ENCODE results near the gene GTF2F2.
A peak's percentile ranks its signal among the peaks of the same experiment; 100 is the strongest.
"Not testable (repeated sequence)": the region's sequence is repeated elsewhere in the genome, so short reads cannot be mapped to it uniquely, and the experiment has no call there.

Gene GTF2F2

DNA sequence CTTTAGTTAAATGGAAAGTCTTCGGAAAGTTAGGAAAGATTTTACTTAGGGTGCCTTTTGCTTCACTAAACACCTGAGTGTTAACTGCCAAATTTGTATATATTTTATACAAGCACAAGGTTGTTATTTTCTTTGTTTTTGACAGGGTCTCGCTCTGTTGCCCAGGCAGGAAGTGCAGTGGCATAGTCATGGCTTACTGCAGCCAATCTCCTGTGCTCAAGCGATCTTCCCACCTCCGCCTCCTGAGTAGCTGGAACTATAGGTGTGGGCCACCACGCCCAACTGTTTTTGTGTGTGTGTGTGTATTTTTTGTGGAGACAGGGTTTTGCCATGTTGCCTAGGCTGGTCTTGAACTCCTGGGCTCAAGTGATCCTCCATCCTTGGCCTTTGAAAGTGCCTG lies 64.4 kb downstream of the GTF2F2 start:
- DNase-seq (ENCODE audit: low spot score): no peak
- TF ChIP-seq, protein P1, sequence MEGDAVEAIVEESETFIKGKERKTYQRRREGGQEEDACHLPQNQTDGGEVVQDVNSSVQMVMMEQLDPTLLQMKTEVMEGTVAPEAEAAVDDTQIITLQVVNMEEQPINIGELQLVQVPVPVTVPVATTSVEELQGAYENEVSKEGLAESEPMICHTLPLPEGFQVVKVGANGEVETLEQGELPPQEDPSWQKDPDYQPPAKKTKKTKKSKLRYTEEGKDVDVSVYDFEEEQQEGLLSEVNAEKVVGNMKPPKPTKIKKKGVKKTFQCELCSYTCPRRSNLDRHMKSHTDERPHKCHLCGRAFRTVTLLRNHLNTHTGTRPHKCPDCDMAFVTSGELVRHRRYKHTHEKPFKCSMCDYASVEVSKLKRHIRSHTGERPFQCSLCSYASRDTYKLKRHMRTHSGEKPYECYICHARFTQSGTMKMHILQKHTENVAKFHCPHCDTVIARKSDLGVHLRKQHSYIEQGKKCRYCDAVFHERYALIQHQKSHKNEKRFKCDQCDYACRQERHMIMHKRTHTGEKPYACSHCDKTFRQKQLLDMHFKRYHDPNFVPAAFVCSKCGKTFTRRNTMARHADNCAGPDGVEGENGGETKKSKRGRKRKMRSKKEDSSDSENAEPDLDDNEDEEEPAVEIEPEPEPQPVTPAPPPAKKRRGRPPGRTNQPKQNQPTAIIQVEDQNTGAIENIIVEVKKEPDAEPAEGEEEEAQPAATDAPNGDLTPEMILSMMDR (conservative IDR thresholded peaks at IDR 0.05; ENCODE audit: low read depth): no peak
- ChIA-PET CTCF (interaction anchor here (0.7 to 1.2 kb wide), 2 partner anchors 15 to 18 kb away, joined by 3 to 6 read pairs; no protein-coding TSS in a partner anchor), POLR2A (ENCODE audit: low non-redundant PET) (no interaction called here)
- peak overlapping the region; percentile 51 for H3K27ac ChIP-seq

GRCh38 chr13:45185286-45185685 lies 65.0 kb downstream of the GTF2F2 start:
- POLR2A ChIA-PET (ENCODE audit: low non-redundant PET): no interaction called here
- DNase-seq (ENCODE audit: low spot score): no peak
- TF ChIP-seq, protein P1 (conservative IDR thresholded peaks at IDR 0.05; ENCODE audit: low read depth): no peak
- CTCF ChIA-PET: interaction anchor here (0.7 to 1.2 kb wide), 2 partner anchors 14 to 17 kb away, joined by 3 to 6 read pairs; no protein-coding TSS in a partner anchor
- no peak overlapping the region for H3K27ac ChIP-seq

DNA sequence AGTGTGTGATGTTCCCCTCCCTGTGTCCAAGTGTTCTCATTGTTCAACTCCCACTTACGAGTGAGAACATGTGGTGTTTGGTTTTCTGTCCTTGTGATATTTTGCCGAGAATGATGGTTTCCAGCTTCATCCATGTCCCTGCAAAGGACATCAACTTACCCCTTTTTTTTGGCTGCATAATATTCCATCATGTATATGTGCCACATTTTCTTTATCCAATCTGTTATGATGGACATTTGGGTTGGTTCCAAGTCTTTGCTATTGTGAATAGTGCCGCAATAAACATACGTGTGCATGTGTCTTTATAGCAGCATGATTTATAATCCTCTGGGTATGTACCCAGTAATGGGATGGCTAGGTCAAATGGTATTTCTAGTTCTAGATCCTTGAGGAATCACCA lies 68.8 kb downstream of the GTF2F2 start:
- POLR2A ChIA-PET (ENCODE audit: low non-redundant PET); DNase-seq (ENCODE audit: low spot score); H3K27ac ChIP-seq; CTCF ChIA-PET: not testable (repeated sequence)

DNA sequence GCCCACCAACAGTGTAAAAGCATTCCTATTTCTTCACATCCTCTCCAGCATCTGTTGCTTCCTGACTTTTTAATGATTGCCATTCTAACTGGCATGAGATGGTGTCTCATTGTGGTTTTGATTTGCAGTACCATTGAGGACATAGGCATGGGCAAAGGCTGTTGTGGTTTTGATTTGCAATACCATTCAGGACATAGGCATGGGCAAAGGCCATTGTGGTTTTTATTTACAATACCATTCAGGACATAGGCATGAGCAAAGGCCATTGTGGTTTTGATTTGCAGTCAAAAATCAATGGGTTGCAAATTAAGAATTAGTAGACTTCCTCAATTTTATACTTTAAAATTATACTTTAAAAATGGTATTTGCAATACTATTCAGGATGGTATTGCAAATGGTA lies 69.2 kb downstream of the GTF2F2 start:
- H3K27ac ChIP-seq; POLR2A ChIA-PET (ENCODE audit: low non-redundant PET); CTCF ChIA-PET; DNase-seq (ENCODE audit: low spot score): not testable (repeated sequence)

GRCh38 chr13:45191874-45192273 lies 71.6 kb downstream of the GTF2F2 start:
- DNase-seq (ENCODE audit: low spot score): no peak
- ChIA-PET CTCF (interaction anchor here (1.1 kb wide), 1 partner anchor 9 kb away, joined by 4 read pairs; the partner anchor contains the start of gene KCTD4), POLR2A (ENCODE audit: low non-redundant PET) (no interaction called here)
- TF ChIP-seq, protein P1 (conservative IDR thresholded peaks at IDR 0.05; ENCODE audit: low read depth): no peak
- H3K27ac ChIP-seq: no peak overlapping the region

GRCh38 chr13:45194081-45194939 lies 74.0 kb downstream of the GTF2F2 start:
- ChIA-PET POLR2A (ENCODE audit: low non-redundant PET) (no interaction called here), CTCF (interaction anchor here (0.6 kb wide), 1 partner anchor 66 kb away, joined by 4 read pairs; no protein-coding TSS in a partner anchor)
- TF ChIP-seq, protein P1 (conservative IDR thresholded peaks at IDR 0.05; ENCODE audit: low read depth): no peak
- H3K27ac ChIP-seq: no peak overlapping the region
- DNase-seq (ENCODE audit: low spot score): no peak

DNA sequence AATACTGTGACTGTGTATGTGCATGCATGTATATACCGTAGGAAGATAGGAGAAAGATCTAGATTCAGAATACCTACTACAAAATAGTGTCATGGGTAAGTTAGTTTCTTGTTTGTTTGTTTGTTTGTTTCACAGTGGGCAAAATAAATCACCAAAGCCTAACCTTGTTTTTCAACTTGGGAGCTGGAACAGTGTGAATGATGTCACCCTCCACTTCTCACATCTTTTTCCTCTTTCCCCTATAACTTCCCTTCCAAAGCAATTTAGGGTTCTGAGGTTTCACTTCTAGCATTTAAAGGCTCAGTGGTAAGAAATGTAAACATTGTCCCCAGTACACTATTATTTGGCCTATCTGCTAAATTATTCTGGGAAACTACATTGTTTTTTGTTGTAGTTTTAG lies 75.1 kb downstream of the GTF2F2 start:
- no peak overlapping the region for H3K27ac ChIP-seq
- DNase-seq (ENCODE audit: low spot score): no peak
- ChIA-PET POLR2A (ENCODE audit: low non-redundant PET) (no interaction called here), CTCF (no interaction called here)
- TF ChIP-seq, protein P1 (conservative IDR thresholded peaks at IDR 0.05; ENCODE audit: low read depth): no peak

Measured in RWPE1 (cell line).